Left lung (tissue), 10 donors: ENCODE results near the gene PTGIS. TPM values are rescaled to one million over a fixed set of nuclear protein-coding genes. Genes with fewer than 3 reads are reported as not detected.
A peak's percentile ranks its signal among the peaks of the same experiment; 100 is the strongest.

Source experiments
- ATAC-seq: fragments of 200-7000 bp; cut with Tn5 transposase; one replicate; pipeline ENCODE4 v1.9.1; 2020; ENCODE audit warnings: moderate library complexity
- DNase-seq, 4 donors: peaks; one replicate each; pipeline ENCODE4 v3.0.0-alpha.2; 2013 to 2020
- H3K27ac ChIP-seq, 2 donors: fragments of 200-600 bp; sonication (generic) in 1 of 2; one replicate each; pipeline versions ENCODE4 v1.5.0 to v1.8.0; 2020 to 2021
- H3K27me3 ChIP-seq, 2 donors: fragments of 200-600 bp; sonication (generic) in 1 of 2; one replicate each; pipeline versions ENCODE4 v1.5.0 to v1.8.0; 2020 to 2021
- H3K36me3 ChIP-seq, 2 donors: fragments of 200-600 bp; sonication (generic) in 1 of 2; one replicate each; pipeline versions ENCODE4 v1.5.0 to v1.8.0; 2020 to 2021
- H3K4me1 ChIP-seq, 2 donors: fragments of 200-600 bp; one replicate each; pipeline ENCODE4 v1.8.0; 2021
- H3K4me3 ChIP-seq, 2 donors: fragments of 200-600 bp; sonication (generic) in 1 of 2; one replicate each; pipeline versions ENCODE4 v1.5.0 to v1.8.0; 2020 to 2021; ENCODE audit warnings: mild to moderate bottlenecking in 1 of 2
- H3K9me3 ChIP-seq, 2 donors: fragments of 200-600 bp; sonication (generic) in 1 of 2; one replicate each; pipeline versions ENCODE4 v1.5.0 to v1.8.0; 2020 to 2021
- intact Hi-C, 2 donors: fragments of 100-400 bp; cut with DNase I; formaldehyde crosslinking; loops; one replicate each; pipeline versions ENCODE4 v1.11.2 to v1.14.2; 2022
- polyA plus RNA-seq, 6 donors: library from polyadenylated mRNA; unstranded; fragments of 120-200 nt; gene quantifications; one replicate each; pipeline ENCODE4 v1.2.1, GENCODE V29; 2013; ENCODE audit not compliant: insufficient read length in 6 of 6
- total RNA-seq, 2 donors: library from RNA; stranded (reverse); fragmentation: NEBNext Ultra II Directional; extraction: Animal tissue kit (Norgen Biotek cat#: 25700); gene quantifications; one replicate each; pipeline ENCODE4 v1.2.1, GENCODE V29; 2021
- TF ChIP-seq, protein P1 (sequence below), 2 donors: fragments of 200-600 bp; sonication (generic) in 1 of 2; IDR thresholded peaks; one replicate each; pipeline versions ENCODE4 v1.5.0 to v1.8.0; 2021; ENCODE audit warnings: antibody characterized with exemption in 2 of 2
- donor health status: DM: no; HTN: yes; CAD: no.
- donor health status: DM: no; HTN: no; CAD: no.

PTGIS gene
- total and polyA plus RNA-seq, 8 donors: 6.2 to 46.0 (median 7.0) TPM

DNA sequence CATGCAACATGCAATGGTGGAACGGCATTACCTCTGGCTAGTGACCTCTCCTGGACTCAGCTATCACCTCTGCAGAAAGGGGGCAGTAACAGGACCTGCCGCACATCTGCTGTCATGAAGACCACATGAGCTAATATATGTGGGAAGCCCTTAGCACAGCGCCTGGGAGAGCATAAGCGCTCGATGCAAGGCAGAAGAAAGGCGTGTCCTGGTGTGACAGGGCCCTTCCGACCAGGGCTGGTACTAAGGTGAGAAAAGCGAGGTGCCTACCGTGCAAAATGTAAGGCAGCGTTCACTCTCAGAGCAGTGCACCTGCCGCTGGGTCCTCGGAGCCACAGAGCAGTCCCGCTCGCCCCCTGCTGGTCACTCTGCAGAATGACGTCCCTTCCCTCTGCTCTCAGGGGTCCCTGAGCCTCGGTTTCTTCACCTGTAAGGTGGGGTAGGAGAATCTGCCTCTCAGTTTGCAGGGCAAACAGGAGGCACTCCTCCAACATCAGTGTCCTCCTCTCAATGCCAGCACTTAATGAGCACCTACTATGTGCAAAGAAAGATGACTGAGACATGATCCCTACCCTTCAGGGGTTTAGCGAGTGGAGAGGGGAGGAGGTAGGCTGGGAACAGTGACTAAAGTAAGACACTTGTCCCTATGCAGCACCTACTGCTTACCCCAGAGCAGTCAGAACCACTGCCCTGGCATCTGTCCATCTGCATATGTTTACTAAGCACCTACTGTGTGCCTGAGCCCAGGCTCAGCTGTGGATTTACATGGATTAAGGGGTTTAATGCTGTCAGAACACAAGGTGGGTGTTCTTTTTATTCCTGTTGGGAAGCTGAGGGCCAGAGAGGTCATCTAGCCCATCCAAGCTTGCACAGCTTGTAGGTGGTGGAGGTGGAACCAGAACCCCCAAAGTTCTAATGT, 41.1 kb upstream of the PTGIS start:
- DNase-seq (peak; percentile 39 to 92 (median 66)), ATAC-seq (peak; percentile 82)
- H3K4me1 ChIP-seq: peaks cover 9 to 28% of the 10 kb centered on the region in 2 donors
- intact Hi-C loops: loop anchor here (2.0 to 5.0 kb wide), 2 partner anchors 67 to 68 kb away; no protein-coding TSS in a partner anchor
- peaks cover 0 to 9% of the 10 kb centered on the region in 2 donors for H3K27me3 ChIP-seq
- H3K4me3 ChIP-seq: no peak overlapping the region
- no peaks in the 10 kb centered on the region for H3K36me3 ChIP-seq
- TF ChIP-seq, protein P1, sequence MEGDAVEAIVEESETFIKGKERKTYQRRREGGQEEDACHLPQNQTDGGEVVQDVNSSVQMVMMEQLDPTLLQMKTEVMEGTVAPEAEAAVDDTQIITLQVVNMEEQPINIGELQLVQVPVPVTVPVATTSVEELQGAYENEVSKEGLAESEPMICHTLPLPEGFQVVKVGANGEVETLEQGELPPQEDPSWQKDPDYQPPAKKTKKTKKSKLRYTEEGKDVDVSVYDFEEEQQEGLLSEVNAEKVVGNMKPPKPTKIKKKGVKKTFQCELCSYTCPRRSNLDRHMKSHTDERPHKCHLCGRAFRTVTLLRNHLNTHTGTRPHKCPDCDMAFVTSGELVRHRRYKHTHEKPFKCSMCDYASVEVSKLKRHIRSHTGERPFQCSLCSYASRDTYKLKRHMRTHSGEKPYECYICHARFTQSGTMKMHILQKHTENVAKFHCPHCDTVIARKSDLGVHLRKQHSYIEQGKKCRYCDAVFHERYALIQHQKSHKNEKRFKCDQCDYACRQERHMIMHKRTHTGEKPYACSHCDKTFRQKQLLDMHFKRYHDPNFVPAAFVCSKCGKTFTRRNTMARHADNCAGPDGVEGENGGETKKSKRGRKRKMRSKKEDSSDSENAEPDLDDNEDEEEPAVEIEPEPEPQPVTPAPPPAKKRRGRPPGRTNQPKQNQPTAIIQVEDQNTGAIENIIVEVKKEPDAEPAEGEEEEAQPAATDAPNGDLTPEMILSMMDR (IDR thresholded peaks at IDR 0.05): peak; percentile 94 to 99
- H3K27ac ChIP-seq: no peak overlapping the region
- no peaks in the 10 kb centered on the region for H3K9me3 ChIP-seq

DNA sequence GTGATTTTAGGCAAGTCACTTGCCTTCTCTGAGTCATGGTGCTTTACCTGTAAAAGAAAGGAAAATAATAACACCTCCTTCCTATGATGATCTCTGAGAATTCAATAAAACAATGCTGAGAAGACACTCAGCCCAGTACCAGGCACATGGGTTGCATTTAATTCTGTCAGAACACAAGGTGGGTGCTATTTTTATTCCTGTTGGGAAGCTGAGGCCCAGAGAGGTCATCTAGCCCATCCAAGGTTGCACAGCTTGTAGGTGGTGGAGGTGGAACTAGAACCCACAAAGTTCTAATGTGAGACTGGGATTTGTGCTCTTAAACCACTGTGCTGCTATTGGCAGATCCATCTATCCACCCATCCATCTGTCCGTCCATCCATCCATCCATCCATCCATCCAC, 39.6 kb upstream of the PTGIS start:
- ATAC-seq (no peak), DNase-seq (no peak)
- H3K36me3 ChIP-seq: no peaks in the 10 kb centered on the region
- H3K9me3 ChIP-seq: no peaks in the 10 kb centered on the region
- peaks cover 0 to 9% of the 10 kb centered on the region in 2 donors for H3K27me3 ChIP-seq
- no peak overlapping the region for H3K4me3 ChIP-seq
- TF ChIP-seq, protein P1 (IDR thresholded peaks at IDR 0.05): no peak
- no peak overlapping the region for H3K27ac ChIP-seq
- peaks cover 9 to 28% of the 10 kb centered on the region in 2 donors for H3K4me1 ChIP-seq
- intact Hi-C loops: loop anchor here in 1 of 2 donors (5.0 kb wide), 1 partner anchor 65 kb away; no protein-coding TSS in a partner anchor

DNA sequence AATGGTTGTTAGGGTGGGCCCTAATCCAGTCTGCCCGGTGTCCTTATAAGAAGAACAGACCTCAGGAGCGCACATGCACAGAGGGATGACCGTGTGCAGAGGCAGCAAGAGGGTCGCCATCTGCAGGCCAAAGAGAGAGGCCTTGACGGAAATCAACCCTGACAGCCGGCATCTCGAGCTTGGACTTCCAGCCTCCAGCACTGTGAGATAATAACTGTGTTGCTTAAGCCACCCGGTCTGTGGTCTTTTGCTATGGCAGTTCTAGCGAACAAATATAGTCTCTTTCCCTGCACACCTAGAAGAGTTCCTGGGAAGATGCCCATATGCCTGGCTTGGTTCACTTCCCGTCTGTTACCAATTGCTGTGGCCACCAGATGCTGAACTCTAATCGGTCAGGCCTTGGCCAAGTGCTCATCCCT, 35.3 kb upstream of the PTGIS start:
- Histone ChIP-seq H3K9me3 (peaks cover 0 to under 1% of the 10 kb centered on the region in 2 donors), H3K27me3 (peaks cover 0 to 3% of the 10 kb centered on the region in 2 donors), H3K4me1 (peaks cover 0 to 5% of the 10 kb centered on the region in 2 donors), H3K4me3 (no peak overlapping the region), H3K36me3 (no peaks in the 10 kb centered on the region), H3K27ac (no peak overlapping the region)
- TF ChIP-seq, protein P1 (IDR thresholded peaks at IDR 0.05): no peak
- no peak for DNase-seq
- ATAC-seq: peak; percentile 24
- intact Hi-C loops: no loop called here

DNA sequence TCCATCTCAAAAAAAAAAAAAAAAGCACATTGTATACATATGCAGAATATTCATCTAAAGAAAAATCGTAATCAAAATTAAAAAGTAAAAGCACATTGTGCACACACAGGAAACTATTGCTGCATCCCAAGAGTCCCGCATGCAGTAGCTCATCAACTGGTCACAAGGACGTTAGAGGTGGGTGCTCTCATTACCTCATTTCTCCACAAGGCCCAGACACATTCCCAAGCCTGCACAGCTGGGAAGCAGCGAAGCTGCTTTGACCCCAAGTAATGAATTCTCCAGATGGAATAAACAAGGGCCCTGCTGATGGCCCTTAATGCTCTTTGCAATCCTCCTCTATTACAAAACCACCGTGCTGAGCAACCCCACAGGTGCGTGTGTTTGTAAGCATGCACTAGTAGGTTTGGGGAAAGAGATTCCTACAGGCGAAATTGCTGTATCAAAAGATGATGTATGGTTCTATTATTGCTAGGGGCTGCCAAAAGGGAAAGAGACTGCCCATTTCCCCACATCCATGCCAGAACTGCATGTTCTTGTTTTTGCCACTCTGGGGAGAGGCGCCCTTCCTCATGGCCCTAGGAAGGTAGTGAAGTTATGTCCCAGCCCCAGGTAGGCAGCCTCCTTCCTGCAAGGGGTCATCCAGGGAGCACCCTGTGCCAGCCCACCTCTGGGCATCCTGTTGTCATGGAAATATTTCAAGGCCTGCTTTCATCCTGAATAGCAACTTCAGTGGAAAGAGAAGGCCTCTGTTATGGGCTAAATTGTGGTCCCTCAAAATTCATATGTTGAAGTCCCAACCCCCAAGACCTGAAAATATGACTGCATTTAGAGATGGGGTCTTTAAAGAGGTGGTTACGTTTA, 34.6 kb upstream of the PTGIS start:
- no peaks in the 10 kb centered on the region for H3K36me3 ChIP-seq
- TF ChIP-seq, protein P1 (IDR thresholded peaks at IDR 0.05): no peak
- no peak for ATAC-seq
- H3K27me3 ChIP-seq: no peaks in the 10 kb centered on the region
- H3K27ac ChIP-seq: no peak overlapping the region
- DNase-seq: no peak
- H3K9me3 ChIP-seq: peaks cover 0 to 3% of the 10 kb centered on the region in 2 donors
- peaks cover 0 to 5% of the 10 kb centered on the region in 2 donors for H3K4me1 ChIP-seq
- no peak overlapping the region for H3K4me3 ChIP-seq
- intact Hi-C loops: no loop called here
